Calu3 (cell line): ENCODE results near the gene REELD1. TPM values are rescaled to one million over a fixed set of nuclear protein-coding genes. Genes with fewer than 3 reads are reported as not detected.

Experiments
- BruUV-seq: library from RNA; stranded (reverse); fragments of 400-500 nt; replicated peaks from 2 replicates; lab custom pipeline; 2021; lab: Mats Ljungman, UMichigan
- CTCF ChIA-PET: fragments of 300-600 bp; sonication (Branson Sonifier 250); formaldehyde crosslinking; loops from one replicate; lab custom pipeline; 2022; ENCODE audit warnings: antibody characterized with exemption; lab: Charles Lee
- DNase-seq: peaks from one replicate; pipeline ENCODE4 v3.0.0; 2022
- H3K27ac Mint-ChIP-seq: one replicate; pipeline ENCODE4 v1.8.0; 2022; ENCODE audit warnings: mixed read lengths; ENCODE audit not compliant: unreplicated experiment
- H3K27me3 Mint-ChIP-seq: one replicate; pipeline ENCODE4 v1.8.0; 2022; ENCODE audit warnings: mixed read lengths; ENCODE audit not compliant: unreplicated experiment
- H3K36me3 Mint-ChIP-seq: one replicate; pipeline ENCODE4 v1.8.0; 2022; ENCODE audit warnings: mild to moderate bottlenecking, moderate library complexity, mixed read lengths; ENCODE audit not compliant: insufficient read depth, unreplicated experiment
- H3K4me1 Mint-ChIP-seq: one replicate; pipeline ENCODE4 v1.8.0; 2022; ENCODE audit warnings: mild to moderate bottlenecking, low read depth, mixed read lengths; ENCODE audit not compliant: unreplicated experiment
- H3K4me3 Mint-ChIP-seq: one replicate; pipeline ENCODE4 v1.8.0; 2022; ENCODE audit warnings: mild to moderate bottlenecking, low read depth, moderate library complexity, mixed read lengths; ENCODE audit not compliant: unreplicated experiment
- H3K9me3 Mint-ChIP-seq: one replicate; pipeline ENCODE4 v1.8.0; 2022; ENCODE audit warnings: low read depth, mixed read lengths; ENCODE audit not compliant: unreplicated experiment
- CTCF ChIP-seq: fragments of 200-600 bp; IDR thresholded peaks from one replicate; pipeline ENCODE4 v1.8.0; 2022; ENCODE audit warnings: antibody characterized with exemption; ENCODE audit not compliant: unreplicated experiment
- intact Hi-C: fragments of 100-400 bp; cut with micrococcal nuclease; formaldehyde crosslinking; loops from one replicate; pipeline ENCODE4 v1.10.0; 2022; ENCODE audit not compliant: unreplicated experiment
- total RNA-seq: library from RNA; stranded (reverse); gene quantifications from 2 replicates; pipeline ENCODE4 v1.2.3, GENCODE V29; 2022

REELD1 gene
- total RNA-seq, 1 experiment from 2014 or later = not detected

GRCh38 chr4:146273204-146273901 is 59.0 kb downstream of the REELD1 start:
- intact Hi-C loops = no loop called here
- BruUV-seq = no TSS peak
- no peaks in the 10 kb centered on the region for H3K27me3 Mint-ChIP-seq

DNA sequence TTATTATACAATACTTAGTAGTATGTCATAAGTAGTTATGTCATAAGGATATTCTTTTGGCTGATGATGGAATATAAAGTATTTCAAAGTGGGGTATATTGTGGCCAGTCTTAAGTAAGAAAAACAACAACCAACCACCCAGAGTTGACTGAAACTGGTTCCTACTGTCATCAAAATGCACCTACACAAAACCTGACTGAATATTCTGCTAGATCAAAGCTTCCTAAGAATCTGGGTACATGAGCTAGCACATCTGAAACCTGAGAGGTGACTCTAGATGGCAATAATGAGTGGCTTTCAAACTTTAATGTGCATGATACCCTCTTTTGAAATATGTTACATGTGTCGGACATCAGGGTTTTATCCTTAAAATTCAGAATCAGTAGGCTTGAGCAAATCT is 60.4 kb downstream of the REELD1 start:
- CTCF ChIA-PET = no interaction called here
- TF ChIP-seq CTCF = no peak
- H3K36me3 Mint-ChIP-seq = no peaks in the 10 kb centered on the region
- no peak overlapping the region for H3K27ac Mint-ChIP-seq
- no peaks in the 10 kb centered on the region for H3K4me1 Mint-ChIP-seq
- no peak for DNase-seq
- intact Hi-C loops = no loop called here
- no peak overlapping the region for H3K4me3 Mint-ChIP-seq
- H3K27me3 Mint-ChIP-seq = no peaks in the 10 kb centered on the region
- H3K9me3 Mint-ChIP-seq = no peaks in the 10 kb centered on the region
- no TSS peak for BruUV-seq

More at GRCh38 chr4:146273204-146273901, 59.0 kb downstream of the REELD1 start:
- H3K36me3 Mint-ChIP-seq = no peaks in the 10 kb centered on the region
- H3K4me3 Mint-ChIP-seq = no peak overlapping the region
- H3K4me1 Mint-ChIP-seq = no peaks in the 10 kb centered on the region
- TF ChIP-seq CTCF = no peak
- no peaks in the 10 kb centered on the region for H3K9me3 Mint-ChIP-seq
- H3K27ac Mint-ChIP-seq = no peak overlapping the region
- CTCF ChIA-PET = no interaction called here
- no peak for DNase-seq

DNA sequence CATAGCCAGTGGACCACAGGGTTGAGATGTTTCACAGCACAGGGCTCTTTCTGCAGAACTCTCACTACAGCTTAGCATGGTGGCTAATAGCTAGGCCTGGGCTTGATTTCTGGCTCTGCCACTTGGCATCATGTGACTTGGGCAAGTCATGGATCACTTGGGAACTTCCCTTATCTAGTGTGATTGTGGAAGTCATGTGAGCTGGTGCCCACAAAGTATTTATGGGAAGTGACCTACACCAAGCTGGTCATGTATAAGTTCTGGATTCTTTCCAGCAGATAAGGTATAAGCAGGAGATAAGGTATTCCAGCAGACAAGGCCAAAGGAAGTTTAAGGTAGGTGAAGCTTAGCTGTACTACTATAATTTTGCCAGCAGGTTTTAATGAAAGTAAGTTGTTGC is 61.0 kb downstream of the REELD1 start:
- H3K4me3 Mint-ChIP-seq = no peak overlapping the region
- H3K9me3 Mint-ChIP-seq = no peaks in the 10 kb centered on the region
- no peaks in the 10 kb centered on the region for H3K4me1 Mint-ChIP-seq
- no peaks in the 10 kb centered on the region for H3K27me3 Mint-ChIP-seq
- CTCF ChIA-PET = interaction anchor here (0.7 kb wide), 1 partner anchor 1102 kb away, joined by 3 read pairs; no protein-coding TSS in a partner anchor
- no peak for TF ChIP-seq CTCF
- H3K27ac Mint-ChIP-seq = no peak overlapping the region
- BruUV-seq = no TSS peak
- intact Hi-C loops = no loop called here
- no peaks in the 10 kb centered on the region for H3K36me3 Mint-ChIP-seq
- no peak for DNase-seq

DNA sequence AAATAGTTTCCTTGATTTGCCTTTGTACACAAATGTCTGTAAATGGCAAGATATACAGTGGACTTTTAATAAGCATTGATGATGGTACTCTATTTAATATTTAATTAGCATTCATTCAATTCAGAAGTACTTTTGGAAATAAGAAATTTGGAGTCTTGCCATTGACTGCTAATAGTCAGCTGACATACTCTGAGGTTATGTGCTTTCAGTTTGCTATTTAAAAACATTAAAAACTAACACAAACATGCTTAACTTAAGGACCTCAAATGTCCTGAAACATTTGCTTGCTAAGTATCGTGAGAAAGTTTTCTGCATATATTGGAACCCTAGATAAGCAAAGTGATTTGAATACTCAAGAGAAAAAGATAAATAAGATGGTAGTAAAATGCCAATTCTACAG is 64.6 kb downstream of the REELD1 start:
- Mint-ChIP-seq H3K27me3 (no peaks in the 10 kb centered on the region), H3K27ac (no peak overlapping the region), H3K9me3 (no peaks in the 10 kb centered on the region), H3K4me1 (no peaks in the 10 kb centered on the region), H3K4me3 (no peak overlapping the region), H3K36me3 (no peaks in the 10 kb centered on the region)
- no TSS peak for BruUV-seq
- DNase-seq = no peak
- no peak for TF ChIP-seq CTCF
- CTCF ChIA-PET = no interaction called here
- intact Hi-C loops = no loop called here

Other genes starting within 250 kb of the REELD1 start
- gene LSM6, start 38.8 kb upstream of the REELD1 start, total RNA-seq = 30.7 and 37.1 TPM in 2 replicates